Fibroblast of lung (primary cell): ENCODE measurements around the gene LSM6. TPM values are rescaled to one million over a fixed set of nuclear protein-coding genes. Genes with fewer than 3 reads are reported as not detected.

Source experiments
- DNase-seq, 2 donors: peaks; one replicate each; pipeline versions ENCODE4 v3.0.0 to v3.0.0-alpha.2; 2010; ENCODE audit warnings: low read depth in 2 of 2
- H2AFZ ChIP-seq: 2 replicates; pipeline ENCODE4 v1.5.1; 2012; ENCODE audit warnings: low read length, control low read depth, inconsistent platforms
- H3K27ac ChIP-seq: 2 replicates; pipeline ENCODE4 v1.5.1; 2011; ENCODE audit warnings: low read length, control low read depth; ENCODE audit not compliant: insufficient read depth
- H3K27me3 ChIP-seq: 2 replicates; pipeline ENCODE4 v1.5.1; 2011; ENCODE audit warnings: mild to moderate bottlenecking, low read length; ENCODE audit not compliant: control insufficient read depth, insufficient read depth
- H3K36me3 ChIP-seq: 2 replicates; pipeline ENCODE4 v1.5.1; 2011; ENCODE audit warnings: low read length; ENCODE audit not compliant: control insufficient read depth, insufficient read depth
- H3K4me1 ChIP-seq: 2 replicates; pipeline ENCODE4 v1.5.1; 2011; ENCODE audit warnings: low read length; ENCODE audit not compliant: control insufficient read depth, insufficient read depth; ENCODE audit errors: extremely low read depth
- H3K4me2 ChIP-seq: 2 replicates; pipeline ENCODE4 v1.5.1; 2011; ENCODE audit warnings: low read length, control low read depth; ENCODE audit not compliant: insufficient read depth; ENCODE audit errors: extremely low read depth
- H3K4me3 ChIP-seq, 4 experiments: fragments of 200-600 bp in 1 of 4; sonication (generic) in 1 of 4; replicated peaks in 1 of 4; 2 replicates each; pipeline ENCODE4 v1.5.1; 2011 to 2016; ENCODE audit warnings: low read length in 4 of 4, low read depth in 3 of 4, mild to moderate bottlenecking in 3 of 4, control low read depth in 2 of 4, inconsistent platforms in 1 of 4, mixed read lengths in 1 of 4; ENCODE audit not compliant: insufficient read depth in 1 of 4; ENCODE audit errors: control extremely low read depth in 1 of 4
- H3K79me2 ChIP-seq: 2 replicates; pipeline ENCODE4 v1.5.1; 2012; ENCODE audit warnings: mild to moderate bottlenecking, low read length, inconsistent platforms; ENCODE audit not compliant: control insufficient read depth, insufficient read depth
- H3K9ac ChIP-seq: 2 replicates; pipeline ENCODE4 v1.5.1; 2011; ENCODE audit warnings: mild to moderate bottlenecking, low read length, control low read depth; ENCODE audit not compliant: insufficient read depth
- H3K9me3 ChIP-seq: 2 replicates; pipeline ENCODE4 v1.5.1; 2012; ENCODE audit warnings: low read depth, low read length; ENCODE audit not compliant: control insufficient read depth, insufficient read depth
- H4K20me1 ChIP-seq: 2 replicates; pipeline ENCODE4 v1.5.1; 2011; ENCODE audit warnings: low read length; ENCODE audit not compliant: control insufficient read depth, insufficient read depth; ENCODE audit errors: extremely low read depth
- CTCF ChIP-seq, 2 donors: IDR thresholded peaks in 1 of 2; conservative IDR thresholded peaks in 1 of 2; 1 replicate in 1 of 2; 2 replicates in 1 of 2; pipeline ENCODE4 v1.5.1; 2011 to 2012; ENCODE audit warnings: low read length in 2 of 2, control low read depth in 1 of 2, inconsistent platforms in 1 of 2, low read depth in 1 of 2, mild to moderate bottlenecking in 1 of 2
- EZH2 ChIP-seq: IDR thresholded peaks from 2 replicates; pipeline ENCODE4 v1.5.1; 2012; ENCODE audit warnings: low read length, control low read depth, mild to moderate bottlenecking; ENCODE audit errors: missing control alignments
- polyA plus RNA-seq, 2 donors: library from polyadenylated mRNA; depleted of rRNA in 1 of 2; stranded (reverse) in 1 of 2; unstranded in 1 of 2; fragments of >200 nt; gene quantifications; 2 replicates each; pipeline ENCODE4 v1.2.1, GENCODE V29; 2011 to 2012; ENCODE audit warnings: missing spikeins in 1 of 2
- total RNA-seq: library from RNA; depleted of rRNA; stranded (reverse); fragments of >200 nt; gene quantifications from 2 replicates; pipeline ENCODE4 v1.2.1, GENCODE V29; 2014

The LSM6 gene
- total and polyA plus RNA-seq, 2 donors (not counting 1 experiment from before 2014, with no cell fraction given): 28.9 to 30.1 TPM

GRCh38 chr4:146161243-146161642, 14.3 kb upstream of the LSM6 start:
- no peak overlapping the region for H3K9ac ChIP-seq
- TF ChIP-seq CTCF (conservative IDR thresholded peaks at IDR 0.05 in 1 of 2, IDR thresholded peaks at IDR 0.05 in 1 of 2; ENCODE audit: low read depth in 1 of 2, low read length in 2 of 2): no peak
- no peak for TF ChIP-seq EZH2
- H3K36me3 ChIP-seq: no peaks in the 10 kb centered on the region
- no peaks in the 10 kb centered on the region for H3K79me2 ChIP-seq
- H3K4me2 ChIP-seq: no peak overlapping the region
- H3K27ac ChIP-seq: no peak overlapping the region
- no peaks in the 10 kb centered on the region for H4K20me1 ChIP-seq
- no peak overlapping the region for H3K4me3 ChIP-seq
- no peaks in the 10 kb centered on the region for H3K9me3 ChIP-seq
- no peak for DNase-seq
- no peaks in the 10 kb centered on the region for H3K27me3 ChIP-seq
- no peaks in the 10 kb centered on the region for H3K4me1 ChIP-seq
- H2AFZ ChIP-seq: no peak overlapping the region

- Histone ChIP-seq H3K79me2 (no peaks in the 10 kb centered on the region), H3K4me2 (no peak overlapping the region), H3K4me3 (no peak overlapping the region), H3K27ac (no peak overlapping the region), H3K36me3 (no peaks in the 10 kb centered on the region), H4K20me1 (no peaks in the 10 kb centered on the region), H3K27me3 (no peaks in the 10 kb centered on the region), H3K9ac (no peak overlapping the region), H2AFZ (no peak overlapping the region), H3K4me1 (no peaks in the 10 kb centered on the region), H3K9me3 (no peaks in the 10 kb centered on the region)
- DNase-seq: no peak
- no peak for TF ChIP-seq EZH2
- no peak for TF ChIP-seq CTCF (conservative IDR thresholded peaks at IDR 0.05 in 1 of 2, IDR thresholded peaks at IDR 0.05 in 1 of 2; ENCODE audit: low read depth in 1 of 2, low read length in 2 of 2)
These were observed 10.3 kb upstream of the LSM6 start for GRCh38 chr4:146165221-146165620.

GRCh38 chr4:146165840-146166239, 9.7 kb upstream of the LSM6 start:
- Histone ChIP-seq H3K9me3 (no peaks in the 10 kb centered on the region), H3K27me3 (no peaks in the 10 kb centered on the region), H3K9ac (no peak overlapping the region), H3K27ac (no peak overlapping the region), H3K36me3 (no peaks in the 10 kb centered on the region), H2AFZ (no peak overlapping the region), H3K4me1 (no peaks in the 10 kb centered on the region), H4K20me1 (no peaks in the 10 kb centered on the region), H3K4me2 (no peak overlapping the region), H3K4me3 (no peak overlapping the region), H3K79me2 (no peaks in the 10 kb centered on the region)
- TF ChIP-seq CTCF (conservative IDR thresholded peaks at IDR 0.05 in 1 of 2, IDR thresholded peaks at IDR 0.05 in 1 of 2; ENCODE audit: low read depth in 1 of 2, low read length in 2 of 2) (no peak), EZH2 (no peak)
- DNase-seq: peak; percentile 47 to 89
